HG02885 (cell line): ENCODE results near the gene IL21.
"Not testable (repeated sequence)": the region's sequence is repeated elsewhere in the genome, so short reads cannot be mapped to it uniquely, and the experiment has no call there.

Experiments
- ATAC-seq: cut with Tn5 transposase; IDR thresholded peaks from one replicate; pipeline ENCODE4 v1.9.1; 2021; ENCODE audit warnings: mild to moderate bottlenecking; ENCODE audit not compliant: unreplicated experiment, poor library complexity

The IL21 gene

GRCh38 chr4:122584519-122584918 lies 36.3 kb downstream of the IL21 start:
- peak; percentile 67 for ATAC-seq

DNA sequence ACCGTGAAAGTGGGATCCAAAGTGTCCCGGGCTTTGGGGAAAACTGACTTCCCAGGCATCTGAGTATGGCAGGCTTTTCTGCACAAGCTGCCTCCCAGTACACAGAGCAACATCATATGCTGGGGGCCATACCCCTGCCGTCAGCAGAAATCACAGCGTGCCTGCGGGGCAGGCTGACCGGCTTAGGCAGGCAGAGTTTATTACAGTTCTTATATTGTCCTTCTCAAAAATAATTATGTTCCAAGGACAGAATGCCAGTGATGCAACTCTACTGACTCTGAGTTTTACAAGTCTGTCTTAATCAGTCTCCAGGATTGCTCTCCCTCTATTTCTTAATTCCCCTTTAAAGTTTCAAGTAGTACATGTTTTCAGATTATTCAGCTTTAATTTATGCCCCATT lies 37.0 kb downstream of the IL21 start:
- ATAC-seq, result no peak

- ATAC-seq, result peak; percentile 91
These were observed 42.8 kb downstream of the IL21 start for GRCh38 chr4:122577808-122578781.

DNA sequence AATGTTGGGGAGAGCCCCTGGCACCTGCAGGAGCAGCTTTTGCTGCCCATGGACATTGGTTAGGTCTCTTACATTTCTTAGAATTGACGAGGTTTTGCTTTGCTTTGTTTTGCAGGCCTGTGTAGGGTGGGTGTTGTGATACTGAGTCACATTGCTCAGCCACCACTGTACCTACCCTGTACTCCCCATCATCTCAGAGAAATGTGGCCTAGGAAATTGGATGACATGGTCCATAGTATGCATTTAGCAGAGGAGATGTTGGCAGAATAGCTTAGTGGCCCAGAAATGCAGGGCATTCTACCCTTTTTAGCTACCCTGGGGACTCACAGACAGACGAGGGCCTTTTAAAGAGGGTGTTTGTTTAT lies 43.7 kb downstream of the IL21 start:
- no peak for ATAC-seq

GRCh38 chr4:122576261-122577188 lies 44.3 kb downstream of the IL21 start:
- peak; percentile 70 for ATAC-seq

DNA sequence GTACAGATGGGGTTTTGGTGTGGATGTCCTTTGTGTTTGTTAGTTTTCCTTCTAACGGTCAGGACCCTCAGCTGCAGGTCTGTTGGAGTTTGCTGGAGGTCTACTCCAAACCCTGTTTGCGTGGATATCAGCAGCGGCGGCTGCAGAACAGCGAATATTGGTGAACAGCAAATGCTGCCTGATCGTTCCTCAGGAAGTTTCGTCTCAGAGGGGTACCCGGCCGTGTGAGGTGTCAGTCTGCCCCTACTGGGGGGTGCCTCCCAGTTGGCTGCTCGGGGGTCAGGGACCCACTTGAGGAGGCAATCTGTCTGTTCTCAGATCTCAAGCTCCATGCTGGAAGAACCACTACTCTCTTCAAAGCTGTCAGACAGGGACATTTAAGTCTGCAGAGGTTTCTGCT lies 46.5 kb downstream of the IL21 start:
- ATAC-seq, result not testable (repeated sequence)

- ATAC-seq, result no peak
These were observed 58.4 kb downstream of the IL21 start for GRCh38 chr4:122562449-122562848.
